T follicular helper cell (primary cell): ENCODE data around the gene SDK2.

Source experiments
- DNase-seq: peaks from one replicate; pipeline ENCODE4 v3.0.0-alpha.2; 2020; ENCODE audit warnings: low read depth

Gene SDK2

GRCh38 chr17:73420897-73421296, 223.3 kb downstream of the SDK2 start:
- DNase-seq: no peak

DNA sequence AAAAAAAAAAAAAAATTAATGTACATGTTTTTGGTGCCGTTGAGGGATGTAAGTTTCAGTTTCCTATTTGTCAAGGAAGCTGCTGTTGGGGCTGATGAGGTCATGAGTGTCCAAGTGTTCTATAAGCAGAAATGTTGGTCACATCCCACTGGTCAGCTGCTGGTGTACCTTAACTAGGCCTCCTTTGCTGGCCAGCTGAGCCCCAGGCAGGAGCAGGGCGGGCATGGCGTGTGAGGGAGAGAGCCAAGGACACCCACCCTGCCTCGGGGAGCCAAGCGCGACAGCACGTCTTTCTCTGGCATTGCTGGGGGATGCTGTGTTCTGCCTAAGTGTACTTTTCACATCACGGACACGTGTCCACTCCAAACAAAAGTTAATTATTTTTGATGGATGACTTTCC, 224.4 kb downstream of the SDK2 start:
- DNase-seq: no peak

GRCh38 chr17:73419051-73419450, 225.2 kb downstream of the SDK2 start:
- no peak for DNase-seq

GRCh38 chr17:73415782-73416181, 228.5 kb downstream of the SDK2 start:
- no peak for DNase-seq

DNA sequence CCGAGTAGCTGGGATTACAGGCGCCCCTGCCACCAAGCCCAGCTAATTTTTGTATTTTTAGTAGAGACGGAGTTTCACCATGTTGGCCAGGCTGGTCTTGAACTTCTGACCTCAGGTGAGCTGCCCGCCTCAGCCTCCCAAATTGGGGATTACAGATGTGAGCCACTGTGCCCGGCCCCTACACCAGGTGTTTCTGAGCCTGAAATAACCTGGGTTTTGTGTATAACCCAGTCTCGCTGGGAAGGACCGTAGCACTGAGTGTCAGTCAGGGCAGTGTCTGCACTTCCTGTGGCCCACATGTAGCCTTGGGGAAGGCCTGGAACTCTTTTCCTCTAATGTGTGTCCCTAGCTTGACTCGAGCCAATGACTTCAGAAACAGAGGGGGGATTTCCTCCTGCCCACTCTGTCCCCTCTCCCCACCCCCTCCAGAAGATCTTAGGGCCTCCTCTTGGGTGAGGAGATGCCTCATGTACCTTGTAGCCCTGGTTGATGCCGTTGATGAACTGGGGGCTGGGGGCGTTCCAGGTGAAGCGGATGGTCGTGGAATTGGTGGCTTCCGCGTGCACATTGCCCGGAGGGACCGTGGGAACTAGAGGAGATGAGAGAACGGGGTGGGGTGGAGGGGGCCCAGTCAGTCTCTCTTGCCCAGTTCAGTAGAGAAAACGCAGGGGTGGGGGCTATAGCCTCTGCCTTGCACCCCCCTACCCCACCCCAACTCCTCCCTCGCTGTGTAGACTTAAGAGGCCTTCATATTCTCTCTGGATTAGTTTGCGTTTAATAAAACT, 229.9 kb downstream of the SDK2 start:
- DNase-seq: no peak

DNA sequence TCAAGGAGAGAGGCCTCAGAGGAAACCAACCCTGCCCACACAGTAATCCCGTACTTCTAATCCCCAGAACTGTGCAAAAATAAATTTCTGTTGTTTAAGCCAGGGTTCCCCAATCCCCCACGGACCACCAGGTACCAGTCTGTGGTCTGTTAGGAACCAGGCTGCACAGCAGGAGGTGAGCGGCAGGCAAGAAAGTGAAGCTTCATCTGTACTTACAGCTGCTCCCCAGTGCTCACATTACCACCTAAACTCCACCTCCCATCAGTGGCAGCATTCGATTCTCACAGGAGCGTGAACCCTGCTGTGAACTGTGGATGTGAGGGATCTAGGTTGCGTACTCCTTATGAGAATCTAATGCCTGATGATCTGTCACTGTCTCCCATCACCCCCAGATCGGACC, 231.3 kb downstream of the SDK2 start:
- no peak for DNase-seq

DNA sequence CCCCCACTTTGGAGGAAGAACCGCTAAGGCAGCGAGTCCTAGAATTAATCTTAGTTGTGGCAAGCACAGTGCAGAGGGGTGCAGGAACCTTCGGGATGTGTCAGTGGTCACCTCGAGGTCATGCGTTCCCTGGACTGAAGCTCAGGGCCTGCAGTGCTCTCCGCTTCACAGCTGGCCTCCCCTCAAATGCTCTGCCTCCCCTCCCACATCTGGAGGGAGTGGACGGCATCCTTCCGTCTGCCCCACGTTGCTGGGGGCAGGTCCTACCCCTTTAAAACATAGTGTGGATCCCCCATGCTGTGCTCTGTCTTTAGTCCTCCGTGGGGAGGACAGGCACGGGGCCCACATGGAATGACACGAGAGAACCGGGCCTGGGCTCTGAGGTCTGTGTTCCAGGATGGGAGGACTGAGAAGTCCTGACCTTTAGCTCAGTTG, 232.9 kb downstream of the SDK2 start:
- DNase-seq: no peak

DNA sequence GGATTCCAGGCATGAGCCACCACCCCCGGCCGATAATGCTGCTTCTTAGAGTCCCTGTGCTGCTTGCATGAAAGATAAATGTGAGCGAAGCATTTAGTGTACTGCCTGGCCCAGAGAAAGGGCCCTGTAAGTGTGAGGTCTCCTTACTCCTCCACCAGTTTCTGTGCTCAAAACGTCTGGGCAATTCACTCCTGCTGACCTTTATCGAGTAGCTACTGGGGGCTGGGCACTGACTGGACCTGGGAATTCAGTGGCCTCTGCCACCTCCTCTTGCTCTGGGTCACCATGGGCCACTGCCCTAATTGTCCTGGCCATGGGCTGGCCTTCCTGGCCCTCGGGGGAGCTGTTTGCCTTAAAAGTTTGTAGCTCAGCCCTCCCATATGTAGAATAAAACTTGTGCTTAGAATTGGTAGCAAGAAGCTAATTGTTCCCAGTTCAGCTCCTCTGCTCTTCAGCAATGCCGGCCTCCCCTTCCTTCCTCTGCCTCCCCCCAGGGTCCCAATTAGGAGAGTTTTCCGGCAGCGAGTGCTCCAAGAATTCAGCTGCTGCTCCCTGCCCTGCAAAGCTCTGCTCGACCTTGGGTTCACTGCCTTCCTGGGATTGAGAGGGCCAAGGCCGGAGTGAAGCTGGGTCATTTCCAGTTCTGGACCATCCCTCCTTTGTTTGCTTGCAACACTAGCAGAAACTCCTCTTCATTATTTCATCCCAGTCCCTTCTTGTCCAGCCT, 233.5 kb downstream of the SDK2 start:
- no peak for DNase-seq

GRCh38 chr17:73404246-73404645, 240.0 kb downstream of the SDK2 start:
- no peak for DNase-seq

DNA sequence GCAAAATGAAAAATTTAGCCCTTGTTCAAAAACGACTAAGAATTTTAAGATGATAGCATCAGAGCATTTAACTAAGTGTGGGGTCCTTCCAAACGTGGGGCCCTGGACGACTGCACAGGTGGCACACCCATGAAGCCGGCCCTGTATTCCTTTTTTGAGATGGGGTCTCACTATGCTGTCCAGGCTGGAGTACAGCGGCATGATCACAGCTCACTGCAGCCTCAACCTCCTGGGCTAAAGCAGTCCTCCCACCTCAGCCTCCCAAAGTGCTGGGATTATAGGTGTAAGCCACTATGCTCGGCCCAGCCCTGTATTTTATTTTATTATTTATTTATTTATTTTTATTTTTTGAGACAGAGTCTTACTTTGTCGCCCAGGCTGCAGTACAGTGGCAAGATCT, 241.8 kb downstream of the SDK2 start:
- no peak for DNase-seq

DNA sequence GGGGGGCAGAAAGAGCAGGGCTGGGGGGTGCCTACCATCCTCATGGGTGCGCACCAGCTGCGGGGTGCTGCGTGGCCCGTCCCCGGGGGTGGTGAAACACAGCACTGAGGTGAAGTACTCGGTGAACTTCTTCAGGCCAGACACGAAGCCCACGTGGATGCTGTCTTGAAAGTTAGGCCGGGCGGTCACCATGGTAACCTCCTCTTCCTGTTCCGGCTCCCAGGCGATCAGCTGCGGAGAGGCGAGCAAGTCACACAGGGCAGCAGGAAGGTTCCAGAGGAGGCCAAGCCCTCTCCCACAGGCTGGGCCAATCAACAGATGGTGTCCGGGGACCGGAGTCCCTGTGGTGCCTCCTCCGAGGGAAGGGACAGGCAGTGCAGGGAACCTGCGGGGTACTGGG, 242.3 kb downstream of the SDK2 start:
- no peak for DNase-seq

DNA sequence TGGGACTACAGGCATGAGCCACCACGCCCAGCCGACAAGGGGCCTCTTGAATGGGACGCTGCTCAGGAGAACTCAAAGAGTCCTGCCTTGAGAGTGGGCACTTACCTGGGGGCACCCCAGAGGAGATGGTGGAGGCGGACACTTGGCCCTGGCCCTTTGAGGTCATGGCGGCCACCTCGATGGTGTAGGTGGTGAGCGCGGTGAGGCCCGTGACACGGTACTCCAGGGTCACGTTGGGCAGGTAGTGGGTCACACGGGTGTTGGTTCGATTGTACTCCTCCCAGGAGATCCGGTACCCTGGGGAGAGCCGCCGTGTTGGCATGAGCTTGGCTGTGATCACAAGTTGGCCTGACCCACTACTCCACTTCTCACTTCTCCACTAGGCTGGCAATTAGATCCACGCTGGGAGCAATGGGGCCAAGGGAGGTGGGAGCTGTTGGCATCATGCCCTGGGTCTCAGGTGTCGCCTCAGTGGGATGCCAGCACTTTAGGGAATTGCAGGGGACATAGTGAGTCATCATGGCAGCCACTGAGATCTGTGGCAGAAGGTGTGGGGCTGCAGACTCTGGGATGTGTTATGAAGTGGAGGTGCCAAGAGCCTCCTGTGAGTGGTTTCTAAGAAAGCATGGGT, 243.2 kb downstream of the SDK2 start:
- DNase-seq: no peak

DNA sequence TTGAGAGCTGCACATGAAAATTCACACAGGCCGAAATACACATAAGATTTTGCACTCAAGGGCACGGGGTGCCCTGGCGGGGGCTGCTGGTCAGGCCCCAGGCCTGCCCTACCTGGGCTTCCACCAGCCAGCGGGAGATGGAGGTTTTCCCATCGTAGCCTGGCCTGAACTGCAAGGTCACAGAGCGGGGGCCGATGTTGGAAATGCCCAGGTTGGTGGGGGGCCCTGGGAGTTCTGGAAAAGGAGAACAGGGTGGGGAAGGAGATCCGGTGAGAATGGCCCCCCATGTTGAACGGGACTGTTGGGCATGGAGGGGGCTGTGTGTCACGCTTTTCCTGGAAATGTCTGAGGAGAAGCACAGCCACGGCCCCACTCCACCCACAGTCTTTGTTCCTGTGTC, 245.2 kb downstream of the SDK2 start:
- no peak for DNase-seq

GRCh38 chr17:73397856-73398540, 246.2 kb downstream of the SDK2 start:
- no peak for DNase-seq

- DNase-seq: no peak
These were observed 246.9 kb downstream of the SDK2 start for GRCh38 chr17:73397278-73397826.

GRCh38 chr17:73396431-73397277, 247.6 kb downstream of the SDK2 start:
- no peak for DNase-seq

GRCh38 chr17:73394512-73395450, 249.5 kb downstream of the SDK2 start:
- no peak for DNase-seq

DNA sequence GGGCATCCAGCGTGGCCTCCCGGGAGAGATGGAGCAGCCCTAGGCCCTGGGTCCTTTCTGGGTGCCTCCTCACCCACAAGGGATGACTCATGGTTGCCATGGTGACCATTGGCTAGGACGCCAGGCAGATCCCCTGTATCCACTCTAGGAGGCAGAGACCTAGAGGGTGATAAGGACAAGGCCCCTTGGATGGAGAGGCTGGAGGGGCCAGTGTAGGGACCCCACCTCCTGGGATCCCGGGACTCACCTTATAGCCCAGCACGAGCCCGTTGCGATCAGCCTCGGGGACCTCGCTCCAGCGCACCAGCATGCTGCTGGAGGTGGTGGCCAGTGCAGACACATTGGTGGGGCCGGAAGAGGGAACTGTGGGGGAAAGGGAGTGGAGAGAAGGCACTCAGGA, 250.3 kb downstream of the SDK2 start:
- no peak for DNase-seq

DNA sequence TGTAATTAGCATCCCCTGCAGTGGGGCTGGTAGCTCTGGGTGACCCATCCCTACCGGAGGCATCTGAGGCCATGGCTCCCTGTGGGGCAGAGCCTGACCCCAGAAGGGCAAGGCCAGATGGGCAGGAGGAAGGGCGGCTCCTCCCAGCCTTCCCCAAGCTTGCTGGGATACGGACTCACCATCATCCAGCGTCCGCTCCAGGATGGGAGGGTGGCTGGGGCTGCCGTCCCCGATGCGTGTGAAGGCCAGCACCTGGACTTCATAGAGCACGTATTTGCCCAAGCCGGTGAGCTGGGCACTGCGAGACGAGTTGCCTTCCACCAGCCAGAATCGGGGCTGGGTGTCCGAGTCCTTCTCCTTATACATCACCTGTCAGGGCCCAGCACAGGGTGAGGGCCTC, 250.9 kb downstream of the SDK2 start:
- no peak for DNase-seq
